ENCODE results near the gene ZNF76. TPM values are rescaled to one million over a fixed set of nuclear protein-coding genes. Genes with fewer than 3 reads are reported as not detected.

ZNF76 gene
- total and polyA plus RNA-seq, 9 of the 15 experiments (the other 6 are each of a cell fraction or from before 2014, with no cell fraction given) = 1.2 to 17.8 (median 10.7) TPM

- TF ChIP-seq ZBTB1 (CRISPR knock-in tag; IDR thresholded peaks at IDR 0.05; ENCODE audit: borderline replicate concordance, low read depth) = 0 out of 2 replicates have a peak, but pooled peaks have one; percentile 22
- peak; percentile 48; the same call in 1 of the 2 replicates for TF ChIP-seq GTF2F1 (IDR thresholded peaks at IDR 0.05; ENCODE audit: low read depth, low read length)
- no peak for TF ChIP-seq PRPF4 (IDR thresholded peaks at IDR 0.05; ENCODE audit: insufficient read depth, low read depth, low read length, poor library complexity, severe bottlenecking)
- no peak for TF ChIP-seq KAT8 (IDR thresholded peaks at IDR 0.05; ENCODE audit: low read depth)
- no peak for TF ChIP-seq ZNF586 (CRISPR knock-in tag; conservative IDR thresholded peaks at IDR 0.05)
- TF ChIP-seq TAF15 (IDR thresholded peaks at IDR 0.05; ENCODE audit: low read depth, low read length) = no peak
- TF ChIP-seq RHOXF2B (CRISPR knock-in tag; conservative IDR thresholded peaks at IDR 0.05) = no peak
- no peak for TF ChIP-seq CAMTA2 (CRISPR knock-in tag; conservative IDR thresholded peaks at IDR 0.05)
- TF ChIP-seq MAX (CRISPR knock-in tag; IDR thresholded peaks at IDR 0.05) = peak; percentile 85
- 0 out of 2 replicates have a peak, but pooled peaks have one; percentile 18 for TF ChIP-seq BMI1 (IDR thresholded peaks at IDR 0.05; ENCODE audit: low read length)
- no peak for TF ChIP-seq ZNF778 (CRISPR knock-in tag; IDR thresholded peaks at IDR 0.05)
- no peak for TF ChIP-seq ASH1L (IDR thresholded peaks at IDR 0.05; ENCODE audit: borderline replicate concordance, low read depth, partially characterized antibody)
- peak; percentile 19; the same call in 1 of the 2 replicates for TF ChIP-seq MEF2A (IDR thresholded peaks at IDR 0.05; ENCODE audit: control insufficient read depth, low read depth, low read length)
- TF ChIP-seq RBM39 (optimal IDR thresholded peaks at IDR 0.05; ENCODE audit: low read depth, low read length) = no peak
- no peak; a peak in 1 of 4 replicates for TF ChIP-seq SRF (CRISPR knock-in tag; IDR thresholded peaks at IDR 0.05)
- no peak for TF ChIP-seq NCOA4 (IDR thresholded peaks at IDR 0.05; ENCODE audit: partially characterized antibody)
- TF ChIP-seq TFE3 (CRISPR knock-in tag; IDR thresholded peaks at IDR 0.05) = no peak
- no peak for TF ChIP-seq HLTF (IDR thresholded peaks at IDR 0.05)
- no peak for TF ChIP-seq XRCC4 (IDR thresholded peaks at IDR 0.05; ENCODE audit: extremely low read depth, insufficient read depth, insufficient read length)
- no peak for TF ChIP-seq GATAD2B (IDR thresholded peaks at IDR 0.05; ENCODE audit: borderline replicate concordance)
- 0 out of 2 replicates have a peak, but pooled peaks have one; percentile 9 for TF ChIP-seq CREB3L1 (IDR thresholded peaks at IDR 0.05; ENCODE audit: borderline replicate concordance, low read depth)
- TF ChIP-seq WHSC1 (IDR thresholded peaks at IDR 0.05; ENCODE audit: low read length) = no peak
- 0 out of 2 replicates have a peak, but pooled peaks have one; percentile 63 for TF ChIP-seq ZBTB7A (IDR thresholded peaks at IDR 0.05; ENCODE audit: borderline replicate concordance, control insufficient read depth, low read depth, low read length)
- TF ChIP-seq BCOR (IDR thresholded peaks at IDR 0.05) = no peak; the same call in 1 of the 2 replicates
- TF ChIP-seq TAF9B (IDR thresholded peaks at IDR 0.05; ENCODE audit: partially characterized antibody) = no peak
These were observed 82.9 kb downstream of the ZNF76 start, which contains the start of gene PPARD (continued) for GRCh38 chr6:35342258-35343091.

Data from K562 (cell line).